DMS153 treated with DMSO at 0.1 percent for 48 hours (cell line): ENCODE results near the gene RAB30.
"Not testable (repeated sequence)": the region's sequence is repeated elsewhere in the genome, so short reads cannot be mapped to it uniquely, and the experiment has no call there.

Experiments
- DNase-seq: peaks from one replicate; lab custom pipeline; 2025; ENCODE audit not compliant: unreplicated experiment; lab: John Stamatoyannopoulos, UW

Gene RAB30

GRCh38 chr11:82950502-82950901 is 121.2 kb downstream of the RAB30 start:
- not testable (repeated sequence) for DNase-seq

- no peak for DNase-seq
Measured at GRCh38 chr11:82949352-82949751, 122.3 kb downstream of the RAB30 start.

GRCh38 chr11:82945682-82946081 is 126.0 kb downstream of the RAB30 start:
- DNase-seq = no peak

GRCh38 chr11:82945041-82945440 is 126.7 kb downstream of the RAB30 start:
- not testable (repeated sequence) for DNase-seq

GRCh38 chr11:82944198-82944597 is 127.5 kb downstream of the RAB30 start:
- DNase-seq = no peak

GRCh38 chr11:82943430-82943829 is 128.3 kb downstream of the RAB30 start:
- not testable (repeated sequence) for DNase-seq

- no peak for DNase-seq
Measured at GRCh38 chr11:82942376-82942775, 129.3 kb downstream of the RAB30 start.

- no peak for DNase-seq
Measured at GRCh38 chr11:82939456-82939855, 132.2 kb downstream of the RAB30 start.

- DNase-seq = no peak
Measured at GRCh38 chr11:82937554-82937953, 134.1 kb downstream of the RAB30 start.

GRCh38 chr11:82936261-82936660 is 135.4 kb downstream of the RAB30 start:
- no peak for DNase-seq

GRCh38 chr11:82932564-82932963 is 139.1 kb downstream of the RAB30 start:
- DNase-seq = no peak

GRCh38 chr11:82930734-82931133 is 141.0 kb downstream of the RAB30 start:
- no peak for DNase-seq

- no peak for DNase-seq
Measured at GRCh38 chr11:82930229-82930628, 141.5 kb downstream of the RAB30 start.

- no peak for DNase-seq
Measured at GRCh38 chr11:82929121-82929520, 142.6 kb downstream of the RAB30 start.

- DNase-seq = peak; percentile 74
Measured at GRCh38 chr11:82927264-82927880, 144.3 kb downstream of the RAB30 start.

GRCh38 chr11:82924522-82925224 is 147.0 kb downstream of the RAB30 start:
- no peak for DNase-seq
